Suprapubic skin (tissue), 3 donors: Measurements from ENCODE around the gene LPAR1.

ENCODE experiments used
- CTCF ChIP-seq, 2 donors: fragments of 200-600 bp in 1 of 2; fragments of 450-650 bp in 1 of 2; sonication (generic) in 1 of 2; IDR thresholded peaks; one replicate each; pipeline ENCODE4 v1.5.1; 2016 to 2019; ENCODE audit warnings: antibody characterized with exemption in 2 of 2, mild to moderate bottlenecking in 1 of 2, moderate library complexity in 1 of 2
- POLR2AphosphoS5 ChIP-seq, 3 donors: sonication (generic); formaldehyde crosslinking; IDR thresholded peaks; one replicate each; pipeline ENCODE4 v1.6.1; 2017; ENCODE audit warnings: antibody characterized with exemption in 3 of 3

DNA sequence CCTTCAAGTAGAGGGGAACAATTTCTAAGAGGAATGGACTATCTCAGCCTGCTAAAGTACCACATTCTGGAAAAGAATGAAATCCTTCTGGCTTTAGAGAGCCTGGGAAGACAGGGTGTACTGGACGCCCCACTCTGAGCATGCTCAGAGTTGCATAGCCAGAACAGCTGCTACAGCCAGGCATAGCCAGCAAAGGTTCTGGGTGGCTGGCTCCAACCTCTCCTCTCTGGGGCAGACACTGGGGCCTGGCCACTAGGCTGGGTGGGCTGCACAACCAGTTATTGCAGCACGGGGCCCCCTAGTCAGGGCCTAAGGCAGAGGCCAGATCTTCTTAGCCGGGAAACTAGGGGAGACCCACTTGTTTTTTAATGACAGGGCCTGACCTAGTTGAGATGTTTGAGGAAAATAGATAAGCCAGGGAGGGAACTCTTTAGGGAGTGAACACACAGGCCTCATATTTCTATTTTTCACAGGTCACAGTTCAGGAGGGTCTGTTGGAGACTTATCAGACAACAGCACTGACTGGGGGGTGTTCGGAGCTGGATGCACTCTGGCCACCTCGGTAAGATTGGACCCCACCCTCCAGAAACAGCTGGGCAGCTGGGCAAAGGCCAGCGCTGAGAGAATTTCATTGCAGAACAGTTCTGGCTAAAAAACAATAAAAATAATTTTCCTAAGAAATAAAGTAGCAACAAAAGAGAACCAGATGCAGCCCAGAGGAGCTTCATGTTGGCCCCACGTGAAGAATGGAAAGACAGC, 142.9 kb downstream of the LPAR1 start:
- TF ChIP-seq CTCF (IDR thresholded peaks at IDR 0.05): no peak
- no peak for TF ChIP-seq POLR2AphosphoS5 (IDR thresholded peaks at IDR 0.05)
